ENCODE data around the gene MARCKS. TPM values are rescaled to one million over a fixed set of nuclear protein-coding genes. Genes with fewer than 3 reads are reported as not detected.

MARCKS gene
- total and polyA plus RNA-seq, 10 donors: 43.4 to 119 (median 70.6) TPM

- peak; percentile 86 for DNase-seq
- H3K27ac ChIP-seq: peak overlapping the region; percentile 91 to 97 (median 94)
- peaks cover 0 to 73% (median 48%) of the 10 kb centered on the region in 6 donors for H3K4me1 ChIP-seq
- TF ChIP-seq POLR2AphosphoS5 (IDR thresholded peaks at IDR 0.05): no peak
- TF ChIP-seq POLR2A (IDR thresholded peaks at IDR 0.05): no peak
- peaks cover 0 to 66% (median 28%) of the 10 kb centered on the region in 7 donors for H3K27me3 ChIP-seq (replicated peaks in 1 of 7)
- 1 to 2% (median 1%) methylated on average over 42 to 43 of the region's 43 CpGs for WGBS, 5 donors
- no peaks in the 10 kb centered on the region for H3K9me3 ChIP-seq
- peaks cover 0 to 22% (median 0%) of the 10 kb centered on the region in 6 donors for H3K36me3 ChIP-seq
- intact Hi-C loops (cut with DNase I; ENCODE audit: low total_unique reads): loop anchor here (5.0 kb wide), 1 partner anchor 1076 kb away; no protein-coding TSS in a partner anchor
- H3K4me3 ChIP-seq: peak overlapping the region; percentile 49 to 79 (median 62)
These were observed 673 bp downstream of the MARCKS start for GRCh38 chr6:113857556-113858479.

- H3K27me3 ChIP-seq (replicated peaks in 1 of 7): peaks cover 0 to 70% (median 28%) of the 10 kb centered on the region in 7 donors
- H3K27ac ChIP-seq: peak overlapping the region; percentile 91 to 97 (median 94)
- peak; percentile 88 to 97 (median 95) for TF ChIP-seq POLR2AphosphoS5 (IDR thresholded peaks at IDR 0.05)
- TF ChIP-seq POLR2A (IDR thresholded peaks at IDR 0.05): peak in 2 of 3 donors; percentile 74 to 96
- peak; percentile 53 to 99 (median 93) for TF ChIP-seq CTCF (IDR thresholded peaks at IDR 0.05 in 8 of 11, conservative IDR thresholded peaks at IDR 0.05 in 3 of 11)
- WGBS, 5 donors: 0 to 2% (median 1%) methylated on average over 33 to 67 of the region's 67 CpGs
- H3K36me3 ChIP-seq: peaks cover 0 to 22% (median 0%) of the 10 kb centered on the region in 6 donors
- intact Hi-C loops (cut with DNase I; ENCODE audit: low total_unique reads): loop anchor here (5.0 kb wide), 1 partner anchor 1076 kb away; no protein-coding TSS in a partner anchor
- DNase-seq: peak; percentile 98
- no peaks in the 10 kb centered on the region for H3K9me3 ChIP-seq
- peaks cover 0 to 76% (median 48%) of the 10 kb centered on the region in 6 donors for H3K4me1 ChIP-seq
- H3K4me3 ChIP-seq: peak overlapping the region; percentile 49 to 79 (median 62)
These were observed 1.6 kb downstream of the MARCKS start for GRCh38 chr6:113858480-113859348.

- Histone ChIP-seq H3K9me3 (no peaks in the 10 kb centered on the region), H3K27ac (peak overlapping the region; percentile 49 to 97 (median 94)), H3K27me3 (replicated peaks in 1 of 7) (peaks cover 0 to 61% (median 28%) of the 10 kb centered on the region in 7 donors), H3K4me1 (peaks cover 0 to 68% (median 44%) of the 10 kb centered on the region in 6 donors), H3K4me3 (peak overlapping the region; percentile 26 to 79 (median 62)), H3K36me3 (peaks cover 0 to 22% (median 0%) of the 10 kb centered on the region in 6 donors)
- TF ChIP-seq POLR2A (IDR thresholded peaks at IDR 0.05) (no peak), POLR2AphosphoS5 (IDR thresholded peaks at IDR 0.05) (peak in 1 of 3 donors; percentile 7), CTCF (IDR thresholded peaks at IDR 0.05 in 8 of 11, conservative IDR thresholded peaks at IDR 0.05 in 3 of 11) (peak in 2 of 11 experiments; percentile 12 to 57)
- intact Hi-C loops (cut with DNase I; ENCODE audit: low total_unique reads): loop anchor here (5.0 to 10.0 kb wide), 2 partner anchors 555 to 1077 kb away; no protein-coding TSS in a partner anchor
- WGBS, 5 donors: 19 to 56% (median 35%) methylated on average over 42 to 90 of the region's 90 CpGs
- peak; percentile 88 for DNase-seq
These were observed 2.4 kb downstream of the MARCKS start for GRCh38 chr6:113859349-113860180.
